Brain microvascular endothelial cell (primary cell): ENCODE results near the gene INPP5F.

ENCODE experiments used
- DNase-seq: peaks from one replicate; pipeline ENCODE4 v3.0.0-alpha.2; 2020
- H3K27ac ChIP-seq: fragments of 250-450 bp; sonication (Bioruptor Pico); 2 replicates; pipeline ENCODE4 v1.5.1; 2020; ENCODE audit warnings: mild to moderate bottlenecking, moderate library complexity
- H3K27me3 ChIP-seq: fragments of 250-450 bp; sonication (Bioruptor Pico); replicated peaks from 2 replicates; pipeline ENCODE4 v1.5.1; 2020; ENCODE audit warnings: mild to moderate bottlenecking
- H3K36me3 ChIP-seq: fragments of 250-450 bp; sonication (Bioruptor Pico); replicated peaks from 2 replicates; pipeline ENCODE4 v1.5.1; 2020; ENCODE audit warnings: mild to moderate bottlenecking
- H3K4me3 ChIP-seq: 2 replicates; pipeline ENCODE4 v1.5.1; 2011; ENCODE audit warnings: low read depth, mild to moderate bottlenecking, control low read depth, low read length, moderate library complexity
- in situ Hi-C: cut with HindIII; loops from 2 replicates; pipeline ENCODE4 v1.10.0; 2017; ENCODE audit warnings: low sequenced_read_pairs, low pct_ligation_motif_present
- TF ChIP-seq, protein P1 (sequence below): IDR thresholded peaks from 2 replicates; pipeline ENCODE4 v1.5.1; 2011; ENCODE audit warnings: low read depth, mild to moderate bottlenecking, moderate library complexity, low read length, control low read depth, inconsistent platforms; ENCODE audit errors: missing control alignments

INPP5F gene

DNA sequence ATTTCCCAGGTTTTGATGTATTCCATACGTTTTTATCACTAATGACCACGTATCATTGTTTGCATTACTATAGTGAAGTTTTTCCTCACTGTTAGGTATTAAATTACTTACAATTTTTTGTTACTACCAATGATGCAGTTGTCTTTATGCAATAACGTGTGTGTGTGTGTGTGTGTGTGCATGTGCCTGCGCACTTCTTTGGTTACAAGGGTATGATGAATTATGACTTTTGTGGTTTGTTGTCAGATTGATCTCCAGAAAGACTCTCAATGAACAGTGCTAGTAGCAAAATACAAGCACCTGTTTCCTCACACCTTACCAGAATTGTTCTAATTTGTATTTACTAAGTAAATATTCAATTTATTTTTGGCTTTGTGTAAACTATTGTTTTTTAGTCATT is 95.3 kb downstream of the INPP5F start:
- in situ Hi-C loops = no loop called here
- Histone ChIP-seq H3K27ac (no peak overlapping the region), H3K36me3 (peaks cover 6% of the 10 kb centered on the region), H3K27me3 (no peaks in the 10 kb centered on the region), H3K4me3 (no peak overlapping the region)
- TF ChIP-seq, protein P1, sequence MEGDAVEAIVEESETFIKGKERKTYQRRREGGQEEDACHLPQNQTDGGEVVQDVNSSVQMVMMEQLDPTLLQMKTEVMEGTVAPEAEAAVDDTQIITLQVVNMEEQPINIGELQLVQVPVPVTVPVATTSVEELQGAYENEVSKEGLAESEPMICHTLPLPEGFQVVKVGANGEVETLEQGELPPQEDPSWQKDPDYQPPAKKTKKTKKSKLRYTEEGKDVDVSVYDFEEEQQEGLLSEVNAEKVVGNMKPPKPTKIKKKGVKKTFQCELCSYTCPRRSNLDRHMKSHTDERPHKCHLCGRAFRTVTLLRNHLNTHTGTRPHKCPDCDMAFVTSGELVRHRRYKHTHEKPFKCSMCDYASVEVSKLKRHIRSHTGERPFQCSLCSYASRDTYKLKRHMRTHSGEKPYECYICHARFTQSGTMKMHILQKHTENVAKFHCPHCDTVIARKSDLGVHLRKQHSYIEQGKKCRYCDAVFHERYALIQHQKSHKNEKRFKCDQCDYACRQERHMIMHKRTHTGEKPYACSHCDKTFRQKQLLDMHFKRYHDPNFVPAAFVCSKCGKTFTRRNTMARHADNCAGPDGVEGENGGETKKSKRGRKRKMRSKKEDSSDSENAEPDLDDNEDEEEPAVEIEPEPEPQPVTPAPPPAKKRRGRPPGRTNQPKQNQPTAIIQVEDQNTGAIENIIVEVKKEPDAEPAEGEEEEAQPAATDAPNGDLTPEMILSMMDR = no peak
- DNase-seq = no peak

DNA sequence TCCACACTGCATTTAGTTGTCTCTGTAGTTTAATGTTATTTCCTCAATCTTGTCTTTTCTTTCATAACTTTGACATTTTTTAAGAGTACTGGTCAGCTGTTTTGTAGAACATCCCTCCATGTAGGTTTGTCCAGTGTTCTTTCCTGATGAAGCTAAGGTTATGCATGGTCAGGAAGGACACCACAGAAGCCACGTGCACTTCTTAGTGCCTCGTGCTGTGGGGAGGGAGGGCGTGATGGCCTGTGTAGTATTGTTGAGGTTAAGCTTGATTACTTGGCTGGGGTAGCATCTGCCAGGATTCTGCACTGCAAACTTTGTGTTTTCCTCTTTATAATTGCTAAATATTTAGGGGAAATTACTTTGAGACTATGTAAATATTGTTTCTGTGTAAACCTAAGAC is 98.4 kb downstream of the INPP5F start:
- in situ Hi-C loops = no loop called here
- DNase-seq = no peak
- TF ChIP-seq, protein P1 = no peak
- H3K27me3 ChIP-seq = no peaks in the 10 kb centered on the region
- no peak overlapping the region for H3K4me3 ChIP-seq
- H3K27ac ChIP-seq = no peak overlapping the region
- H3K36me3 ChIP-seq = peaks cover 25% of the 10 kb centered on the region

DNA sequence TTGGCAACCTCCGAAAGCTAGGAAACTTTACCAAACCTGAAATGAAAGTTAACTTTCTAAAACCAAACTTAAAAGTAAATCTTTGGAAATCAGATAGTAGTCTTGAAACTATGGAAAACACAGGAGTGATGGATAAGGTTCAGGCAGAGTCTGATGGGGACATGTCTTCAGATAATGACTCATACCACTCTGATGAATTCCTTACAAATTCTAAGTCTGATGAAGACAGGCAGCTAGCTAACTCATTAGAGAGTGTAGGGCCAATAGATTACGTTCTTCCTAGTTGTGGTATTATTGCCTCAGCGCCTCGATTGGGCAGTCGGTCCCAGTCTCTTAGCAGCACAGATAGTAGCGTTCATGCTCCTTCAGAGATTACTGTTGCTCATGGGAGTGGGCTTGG is 100.9 kb downstream of the INPP5F start:
- H3K27me3 ChIP-seq = no peaks in the 10 kb centered on the region
- H3K27ac ChIP-seq = no peak overlapping the region
- in situ Hi-C loops = no loop called here
- TF ChIP-seq, protein P1 = no peak
- no peak for DNase-seq
- no peak overlapping the region for H3K4me3 ChIP-seq
- peaks cover 39% of the 10 kb centered on the region for H3K36me3 ChIP-seq

DNA sequence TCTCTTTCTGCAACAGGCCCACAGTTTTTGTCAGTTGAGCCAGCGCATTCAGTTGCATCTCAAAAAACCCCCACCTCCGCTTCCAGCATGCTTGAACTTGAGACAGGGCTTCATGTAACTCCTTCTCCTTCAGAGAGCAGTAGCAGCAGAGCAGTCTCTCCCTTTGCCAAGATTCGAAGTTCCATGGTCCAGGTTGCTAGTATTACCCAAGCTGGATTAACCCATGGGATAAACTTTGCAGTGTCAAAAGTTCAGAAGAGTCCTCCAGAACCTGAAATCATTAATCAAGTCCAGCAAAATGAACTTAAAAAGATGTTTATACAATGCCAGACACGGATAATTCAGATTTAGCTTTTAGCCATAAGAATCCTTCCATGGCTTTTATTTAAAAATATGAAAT is 101.6 kb downstream of the INPP5F start:
- in situ Hi-C loops = no loop called here
- DNase-seq = no peak
- Histone ChIP-seq H3K27me3 (no peaks in the 10 kb centered on the region), H3K4me3 (no peak overlapping the region), H3K36me3 (peaks cover 44% of the 10 kb centered on the region), H3K27ac (no peak overlapping the region)
- TF ChIP-seq, protein P1 = no peak

DNA sequence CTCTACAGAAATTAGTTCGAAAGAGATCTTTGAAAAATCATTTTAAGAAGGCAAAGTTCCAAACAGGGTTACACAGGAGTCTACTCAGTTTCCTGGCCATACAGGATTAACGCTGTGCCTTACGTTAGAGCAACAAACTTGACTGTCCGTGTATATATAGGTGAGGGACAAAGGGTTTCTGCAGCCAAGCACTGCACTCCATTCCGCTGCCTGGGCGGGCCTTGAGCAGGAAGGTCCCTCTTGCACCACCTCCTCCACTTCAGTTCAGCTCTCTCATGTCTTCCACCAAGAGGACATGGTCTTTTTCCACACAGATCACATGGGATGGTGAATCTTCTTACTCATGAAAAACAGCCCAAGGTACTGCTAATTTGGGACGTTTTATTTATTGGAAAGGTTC is 103.6 kb downstream of the INPP5F start:
- H3K27ac ChIP-seq = no peak overlapping the region
- no peaks in the 10 kb centered on the region for H3K27me3 ChIP-seq
- no peak overlapping the region for H3K4me3 ChIP-seq
- TF ChIP-seq, protein P1 = no peak
- no peak for DNase-seq
- in situ Hi-C loops = no loop called here
- H3K36me3 ChIP-seq = peaks cover 45% of the 10 kb centered on the region

DNA sequence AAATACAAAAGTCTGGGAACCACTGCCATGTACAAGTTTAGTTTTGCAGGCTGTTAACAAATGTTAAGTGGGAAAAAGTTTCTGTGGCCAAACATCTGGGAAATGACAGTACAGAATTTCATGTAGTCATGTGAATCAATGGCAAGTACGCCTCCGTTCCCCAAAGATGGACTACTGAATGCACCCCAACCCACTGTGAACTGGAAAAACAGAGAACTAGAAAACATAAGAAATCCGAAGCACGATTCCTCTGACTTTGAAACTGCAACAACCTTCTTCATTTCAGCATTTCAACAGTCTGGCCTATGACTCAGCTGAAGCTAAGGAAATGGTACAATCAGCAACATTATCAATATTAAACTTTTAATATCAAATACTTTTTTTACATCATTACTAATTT is 105.0 kb downstream of the INPP5F start:
- TF ChIP-seq, protein P1 = no peak
- Histone ChIP-seq H3K4me3 (no peak overlapping the region), H3K36me3 (peaks cover 54% of the 10 kb centered on the region), H3K27me3 (no peaks in the 10 kb centered on the region), H3K27ac (no peak overlapping the region)
- in situ Hi-C loops = no loop called here
- no peak for DNase-seq
